Neuron (in vitro differentiated cells): ENCODE measurements around the gene FAM222A.

Experiments
- H2AFZ ChIP-seq: one replicate; pipeline ENCODE4 v1.6.1; 2013; ENCODE audit warnings: low read depth, mild to moderate bottlenecking, inconsistent platforms, low read length, moderate library complexity
- H3K27me3 ChIP-seq: one replicate; pipeline ENCODE4 v1.6.1; 2013; ENCODE audit warnings: low read length; ENCODE audit not compliant: insufficient read depth
- H3K36me3 ChIP-seq: one replicate; pipeline ENCODE4 v1.6.1; 2013; ENCODE audit warnings: low read length; ENCODE audit not compliant: insufficient read depth
- H3K4me1 ChIP-seq: one replicate; pipeline ENCODE4 v1.6.1; 2013; ENCODE audit warnings: low read length; ENCODE audit not compliant: insufficient read depth
- H3K4me3 ChIP-seq: 2 replicates; pipeline ENCODE4 v1.5.1; 2013; ENCODE audit warnings: mild to moderate bottlenecking, low read length, moderate library complexity
- H3K9me3 ChIP-seq: one replicate; pipeline ENCODE4 v1.6.1; 2013; ENCODE audit warnings: low read length

FAM222A gene

DNA sequence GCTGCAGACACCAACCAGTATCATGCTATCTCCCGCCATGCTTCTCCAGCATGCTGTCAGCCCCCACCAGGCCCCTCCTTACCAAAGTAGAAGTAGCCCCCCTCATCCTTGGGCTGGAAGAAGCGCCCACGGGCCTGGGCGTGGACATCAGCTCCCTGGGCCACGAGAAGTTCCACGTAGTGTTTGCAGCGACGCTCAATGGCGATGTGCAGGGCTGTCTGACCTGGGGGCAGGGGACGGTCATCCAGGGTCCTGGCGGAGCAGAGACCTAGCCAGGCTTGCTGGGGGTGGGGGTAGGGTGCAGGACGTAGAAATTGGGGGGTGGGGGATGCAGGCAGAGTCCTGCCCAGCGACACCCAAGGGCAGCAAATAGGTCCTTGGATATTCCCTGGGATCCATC is 86.9 kb downstream of the FAM222A start:
- no peaks in the 10 kb centered on the region for H3K9me3 ChIP-seq
- no peak overlapping the region for H2AFZ ChIP-seq
- H3K36me3 ChIP-seq: no peaks in the 10 kb centered on the region
- no peaks in the 10 kb centered on the region for H3K27me3 ChIP-seq
- no peaks in the 10 kb centered on the region for H3K4me1 ChIP-seq
- H3K4me3 ChIP-seq: no peak overlapping the region

DNA sequence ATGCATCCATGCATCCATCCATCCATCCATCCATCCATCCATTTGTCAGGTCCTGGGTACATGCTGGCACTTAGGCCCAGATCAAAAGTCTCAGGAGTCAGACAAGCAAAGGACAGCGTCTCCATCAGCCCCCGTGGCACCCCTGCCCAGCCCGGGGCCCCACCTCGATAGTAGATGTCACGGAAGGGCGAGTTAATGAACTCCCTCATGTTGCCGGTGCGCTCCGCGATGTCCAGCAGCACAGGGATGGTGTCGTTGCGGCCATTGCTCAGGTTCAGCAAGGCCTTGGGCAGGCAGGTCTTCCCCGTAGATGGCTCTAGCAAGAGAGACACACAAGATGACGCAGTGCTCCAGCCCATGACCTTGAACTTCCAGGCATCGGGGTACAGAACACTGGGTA is 89.2 kb downstream of the FAM222A start:
- no peak overlapping the region for H2AFZ ChIP-seq
- no peaks in the 10 kb centered on the region for H3K9me3 ChIP-seq
- no peaks in the 10 kb centered on the region for H3K36me3 ChIP-seq
- H3K4me3 ChIP-seq: no peak overlapping the region
- no peaks in the 10 kb centered on the region for H3K27me3 ChIP-seq
- no peaks in the 10 kb centered on the region for H3K4me1 ChIP-seq

DNA sequence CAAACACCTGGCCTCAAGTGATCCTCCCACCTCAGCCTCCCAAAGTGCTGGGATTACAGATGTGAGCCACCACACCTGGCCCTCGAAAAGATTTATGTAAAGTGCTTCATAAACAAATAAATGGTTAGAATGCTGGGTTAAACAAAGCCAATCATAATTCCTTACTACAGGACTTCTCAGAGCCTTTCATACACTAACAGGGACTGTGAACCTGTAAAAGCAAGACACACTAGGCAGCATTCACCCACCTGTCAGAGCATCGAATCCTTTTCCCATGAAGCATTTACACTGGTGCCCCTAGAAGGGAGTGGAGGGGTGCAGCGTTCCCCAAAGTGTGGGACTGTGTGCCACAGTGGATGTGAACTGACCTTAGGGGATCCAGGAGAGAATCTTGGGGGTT is 90.1 kb downstream of the FAM222A start:
- no peaks in the 10 kb centered on the region for H3K4me1 ChIP-seq
- H3K27me3 ChIP-seq: no peaks in the 10 kb centered on the region
- H3K9me3 ChIP-seq: no peaks in the 10 kb centered on the region

DNA sequence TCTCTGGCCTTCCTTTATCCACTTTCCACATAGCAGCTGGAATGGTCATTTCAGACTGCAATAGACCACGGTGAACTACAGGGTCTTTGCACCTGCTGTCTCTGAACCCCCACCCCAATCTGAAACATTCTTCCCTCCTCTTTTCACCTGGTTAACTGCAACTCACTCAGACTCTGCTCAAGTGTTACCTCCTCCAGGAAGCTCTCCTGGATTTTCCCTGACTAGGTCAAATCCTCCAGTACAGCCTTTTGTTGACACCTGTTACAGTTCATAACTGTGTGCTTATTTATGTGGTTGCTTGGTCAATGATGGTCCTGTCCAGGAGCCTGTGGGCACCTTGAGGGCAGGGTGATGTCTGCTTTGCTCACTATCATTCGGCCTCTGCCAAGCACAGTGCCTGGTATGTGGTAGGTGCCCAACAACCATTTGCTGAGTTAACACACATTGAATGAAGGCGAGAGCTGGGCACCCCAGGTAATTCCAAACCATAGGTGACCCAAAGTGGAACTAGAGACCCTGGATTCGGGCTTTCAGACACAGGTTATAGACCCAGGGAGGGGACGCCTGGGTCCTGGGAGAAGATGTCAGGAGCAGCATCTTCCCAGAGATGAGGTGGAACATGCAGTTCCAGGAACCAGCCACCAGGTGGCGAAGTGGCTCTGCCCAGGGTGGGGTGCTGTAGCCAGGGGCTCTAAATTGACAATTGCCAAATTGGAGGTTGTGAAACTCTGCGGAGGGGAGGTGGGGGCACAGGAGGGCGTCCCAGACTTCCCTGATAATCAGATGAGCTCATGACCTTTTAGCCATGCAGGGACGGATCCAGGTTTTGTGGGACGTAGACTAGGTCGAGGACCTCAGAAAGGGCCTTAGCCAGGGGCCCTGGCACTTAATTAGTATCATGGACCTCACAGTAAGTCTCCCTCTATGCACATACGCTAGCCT is 91.5 kb downstream of the FAM222A start:
- no peaks in the 10 kb centered on the region for H3K36me3 ChIP-seq
- no peaks in the 10 kb centered on the region for H3K4me1 ChIP-seq
- H3K27me3 ChIP-seq: no peaks in the 10 kb centered on the region
- no peak overlapping the region for H3K4me3 ChIP-seq
- no peaks in the 10 kb centered on the region for H3K9me3 ChIP-seq
- H2AFZ ChIP-seq: no peak overlapping the region

More for the DNA sequence above, 90.1 kb downstream of the FAM222A start:
- Histone ChIP-seq H2AFZ (no peak overlapping the region), H3K4me3 (no peak overlapping the region), H3K36me3 (no peaks in the 10 kb centered on the region)

DNA sequence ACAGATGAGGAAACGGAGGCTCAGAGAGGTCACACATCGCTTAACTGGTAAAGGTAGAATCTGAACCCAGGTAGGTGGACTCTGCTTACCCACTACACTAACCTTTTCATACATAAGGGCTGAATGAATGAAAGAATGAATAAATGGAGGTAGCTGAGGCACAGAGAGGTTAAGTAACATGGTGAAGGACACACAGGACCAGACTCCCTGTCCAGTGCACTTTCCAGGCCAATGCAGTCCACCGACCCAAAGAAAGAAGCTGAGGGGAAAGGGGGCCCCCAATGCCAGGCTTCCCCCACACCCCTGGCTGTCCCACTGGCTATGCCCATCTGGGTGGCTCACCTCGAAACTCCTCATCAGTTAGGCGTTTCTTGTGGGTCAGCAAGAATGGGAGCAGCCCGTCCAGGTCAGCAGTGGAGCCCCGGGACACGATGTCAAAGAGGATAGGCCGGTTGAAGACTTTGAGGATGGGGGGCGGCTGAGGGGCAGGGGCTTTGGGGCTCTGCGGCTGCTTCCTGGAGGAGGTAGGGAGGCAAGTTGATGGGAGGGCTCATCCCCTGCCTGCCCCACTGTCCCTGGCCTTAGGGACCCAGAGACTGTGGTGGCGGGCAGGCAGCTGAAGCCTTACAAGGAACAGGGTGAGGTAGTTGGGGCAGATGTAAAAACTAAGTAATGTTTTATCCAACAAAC is 94.5 kb downstream of the FAM222A start:
- H3K4me3 ChIP-seq: no peak overlapping the region
- H3K36me3 ChIP-seq: no peaks in the 10 kb centered on the region
- H2AFZ ChIP-seq: no peak overlapping the region
- H3K4me1 ChIP-seq: no peaks in the 10 kb centered on the region
- no peaks in the 10 kb centered on the region for H3K9me3 ChIP-seq
- peaks cover 2% of the 10 kb centered on the region for H3K27me3 ChIP-seq

DNA sequence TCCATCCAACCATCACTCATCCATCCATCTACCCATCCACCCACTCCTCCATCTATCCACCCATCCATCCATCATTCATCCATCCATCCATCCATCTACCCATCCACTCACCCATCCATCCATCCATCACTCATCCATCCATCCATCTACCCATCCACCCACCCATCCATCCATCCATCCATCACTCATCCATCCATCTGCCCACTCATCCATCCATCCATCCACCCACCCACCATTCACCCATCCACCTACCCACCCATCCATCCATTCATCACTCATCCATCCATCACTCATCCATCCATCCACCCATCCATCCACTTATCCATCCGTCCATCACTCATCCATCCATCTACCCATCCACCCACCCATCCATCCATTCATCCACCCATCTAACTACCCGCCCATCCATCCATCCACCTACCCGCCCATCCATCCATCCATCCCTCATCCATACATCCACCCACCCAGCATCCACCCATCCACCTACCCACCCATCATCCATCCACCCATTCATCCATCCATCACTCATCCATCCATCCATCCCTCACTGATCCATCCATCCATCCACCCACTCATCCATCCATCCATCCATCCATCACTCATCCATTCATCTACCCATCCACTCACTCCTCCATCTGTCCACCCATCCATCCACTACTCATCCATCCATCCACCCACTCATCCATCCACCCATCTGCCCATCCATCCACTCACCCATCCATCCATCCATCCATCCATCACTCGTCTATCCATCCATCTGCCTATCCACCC is 95.4 kb downstream of the FAM222A start:
- Histone ChIP-seq H3K9me3 (peaks cover 2% of the 10 kb centered on the region), H3K4me1 (no peaks in the 10 kb centered on the region), H3K27me3 (peaks cover 2% of the 10 kb centered on the region), H2AFZ (no peak overlapping the region), H3K4me3 (no peak overlapping the region), H3K36me3 (no peaks in the 10 kb centered on the region)

DNA sequence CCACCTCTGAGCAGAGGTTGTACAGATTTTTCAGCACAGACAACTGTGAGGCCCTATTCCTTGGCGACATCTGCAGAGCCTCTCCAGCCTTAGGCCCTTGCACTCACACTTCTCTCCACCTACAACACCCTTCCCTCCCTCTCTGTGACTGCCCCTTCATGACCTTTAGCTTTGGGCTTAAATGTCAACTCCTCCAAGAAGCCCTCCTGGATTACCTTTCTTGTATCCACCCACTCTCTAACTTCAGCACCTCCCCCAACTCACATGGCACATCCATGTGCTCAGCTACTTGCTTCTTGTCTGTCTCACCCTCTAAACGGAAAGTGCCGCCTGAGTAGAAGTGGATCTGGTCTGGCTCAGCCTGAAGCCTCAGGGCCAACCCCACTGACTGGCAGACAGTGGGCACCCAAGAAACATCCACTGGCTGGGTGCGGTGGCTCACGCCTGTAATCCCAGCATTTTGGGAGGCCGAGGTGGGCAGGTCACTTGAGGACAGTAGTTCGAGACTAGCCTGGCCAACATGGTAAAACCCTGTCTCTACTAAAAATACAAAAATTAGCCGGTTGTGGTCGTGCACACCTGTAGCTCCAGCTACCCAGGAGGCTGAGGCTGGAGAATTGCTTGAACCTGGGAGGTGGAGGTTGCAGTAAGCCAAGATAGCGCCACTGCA is 97.5 kb downstream of the FAM222A start:
- Histone ChIP-seq H3K9me3 (peaks cover 2% of the 10 kb centered on the region), H3K36me3 (no peaks in the 10 kb centered on the region), H3K4me1 (no peaks in the 10 kb centered on the region), H3K4me3 (no peak overlapping the region), H3K27me3 (peaks cover 2% of the 10 kb centered on the region), H2AFZ (no peak overlapping the region)

DNA sequence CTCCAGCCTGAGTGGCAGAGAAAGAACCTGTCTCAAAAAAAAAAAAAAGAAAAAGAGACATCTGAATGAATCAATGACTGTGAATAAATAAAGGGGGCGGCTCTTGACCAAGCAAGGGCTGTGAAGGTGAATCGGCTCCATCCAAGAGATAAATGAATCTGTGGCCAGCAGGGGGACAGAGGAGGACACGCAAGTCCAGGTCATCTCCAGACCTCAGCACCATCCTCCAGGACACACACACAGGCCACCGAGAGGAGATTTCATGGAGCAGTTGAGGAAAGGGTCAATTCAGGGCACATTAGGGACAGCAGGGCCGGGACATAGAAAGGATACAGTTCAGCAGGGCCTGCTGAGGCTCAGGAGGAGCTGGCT is 98.0 kb downstream of the FAM222A start:
- Histone ChIP-seq H3K36me3 (no peaks in the 10 kb centered on the region), H3K9me3 (peaks cover 2% of the 10 kb centered on the region), H2AFZ (no peak overlapping the region), H3K4me1 (no peaks in the 10 kb centered on the region), H3K27me3 (peaks cover 2% of the 10 kb centered on the region), H3K4me3 (no peak overlapping the region)

DNA sequence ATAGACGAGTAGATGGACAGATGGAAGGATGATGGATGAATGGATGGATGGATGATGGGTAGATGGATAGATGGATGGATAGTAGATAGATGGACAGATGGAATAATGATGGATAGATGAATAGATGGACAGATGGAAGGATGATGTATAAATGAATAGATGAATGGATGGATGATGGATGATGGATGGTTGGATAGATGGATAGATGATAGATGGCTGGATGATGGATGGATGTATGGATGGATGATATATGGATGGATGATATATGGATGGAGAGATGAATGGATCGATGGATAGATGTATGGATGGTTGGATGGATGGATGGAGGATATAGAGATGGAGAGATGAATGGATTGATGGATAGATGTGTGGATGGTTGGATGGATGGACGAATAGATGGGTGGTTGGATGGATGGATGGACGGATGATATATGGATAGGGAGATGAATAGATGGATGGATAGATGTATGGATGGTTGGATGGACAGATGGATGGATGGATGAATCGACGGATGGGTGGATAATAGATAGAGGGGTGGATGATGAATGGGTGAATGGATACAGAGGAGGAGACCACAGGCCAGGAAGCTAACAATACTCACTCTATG is 100.3 kb downstream of the FAM222A start:
- Histone ChIP-seq H3K4me1 (no peaks in the 10 kb centered on the region), H3K4me3 (no peak overlapping the region), H3K27me3 (peaks cover 2% of the 10 kb centered on the region), H3K36me3 (no peaks in the 10 kb centered on the region), H2AFZ (no peak overlapping the region), H3K9me3 (peaks cover 2% of the 10 kb centered on the region)

DNA sequence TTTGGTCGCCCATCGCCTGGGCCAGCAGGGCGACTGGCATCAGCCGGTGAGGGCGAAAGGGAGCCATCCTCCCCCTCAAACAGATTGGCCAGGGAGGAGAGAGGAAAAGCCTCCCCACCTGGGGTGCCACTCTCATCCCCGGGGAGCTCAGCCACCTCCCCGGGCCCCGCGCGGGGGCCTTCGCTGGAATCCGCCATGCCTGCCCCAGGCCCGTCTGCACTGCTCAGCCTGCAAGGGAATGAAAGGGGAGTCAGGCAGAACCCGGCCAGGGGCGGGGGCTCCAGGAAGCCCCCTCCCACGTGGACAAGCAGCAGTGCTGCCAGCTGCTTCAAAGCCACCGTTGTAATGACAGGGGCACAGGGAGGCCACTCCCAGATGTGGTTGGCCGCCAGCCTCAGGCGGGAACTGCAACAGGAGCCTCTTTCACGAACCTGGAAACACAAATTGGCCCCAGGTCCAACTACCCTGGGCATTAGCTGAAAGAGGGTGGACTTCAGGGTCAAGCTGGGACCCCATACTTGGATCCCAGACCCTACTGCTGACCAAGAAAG is 101.0 kb downstream of the FAM222A start:
- Histone ChIP-seq H3K9me3 (peaks cover 2% of the 10 kb centered on the region), H3K36me3 (no peaks in the 10 kb centered on the region), H2AFZ (no peak overlapping the region), H3K4me3 (no peak overlapping the region), H3K4me1 (no peaks in the 10 kb centered on the region), H3K27me3 (peaks cover 2% of the 10 kb centered on the region)

DNA sequence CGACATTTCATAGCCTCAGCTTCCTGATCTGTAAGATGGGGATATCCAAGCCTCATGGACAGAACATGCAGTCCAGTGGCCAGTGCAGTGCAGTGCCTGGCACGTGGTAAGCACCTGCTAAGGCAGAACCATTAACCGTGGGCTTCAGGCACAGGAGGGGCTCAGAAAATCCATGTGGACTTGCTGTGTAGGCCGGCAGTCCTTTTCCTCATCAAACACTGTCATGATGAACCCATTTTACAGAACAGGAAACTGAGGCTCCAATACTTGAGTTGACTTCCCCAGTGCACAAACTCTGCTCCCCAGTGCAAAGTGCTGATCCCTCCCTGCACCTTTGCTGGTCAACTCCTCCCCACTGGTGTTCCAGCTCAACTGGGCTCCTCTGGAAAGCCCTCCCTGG is 101.6 kb downstream of the FAM222A start:
- H3K4me1 ChIP-seq: no peaks in the 10 kb centered on the region
- H3K27me3 ChIP-seq: peaks cover 2% of the 10 kb centered on the region
- peaks cover 2% of the 10 kb centered on the region for H3K9me3 ChIP-seq
- H2AFZ ChIP-seq: no peak overlapping the region
- no peaks in the 10 kb centered on the region for H3K36me3 ChIP-seq
- H3K4me3 ChIP-seq: no peak overlapping the region
